Measurements from ENCODE around the gene UCN2.
A peak's percentile ranks its signal among the peaks of the same experiment; 100 is the strongest.
"Not testable (repeated sequence)": the region's sequence is repeated elsewhere in the genome, so short reads cannot be mapped to it uniquely, and the experiment has no call there.

UCN2 gene

DNA sequence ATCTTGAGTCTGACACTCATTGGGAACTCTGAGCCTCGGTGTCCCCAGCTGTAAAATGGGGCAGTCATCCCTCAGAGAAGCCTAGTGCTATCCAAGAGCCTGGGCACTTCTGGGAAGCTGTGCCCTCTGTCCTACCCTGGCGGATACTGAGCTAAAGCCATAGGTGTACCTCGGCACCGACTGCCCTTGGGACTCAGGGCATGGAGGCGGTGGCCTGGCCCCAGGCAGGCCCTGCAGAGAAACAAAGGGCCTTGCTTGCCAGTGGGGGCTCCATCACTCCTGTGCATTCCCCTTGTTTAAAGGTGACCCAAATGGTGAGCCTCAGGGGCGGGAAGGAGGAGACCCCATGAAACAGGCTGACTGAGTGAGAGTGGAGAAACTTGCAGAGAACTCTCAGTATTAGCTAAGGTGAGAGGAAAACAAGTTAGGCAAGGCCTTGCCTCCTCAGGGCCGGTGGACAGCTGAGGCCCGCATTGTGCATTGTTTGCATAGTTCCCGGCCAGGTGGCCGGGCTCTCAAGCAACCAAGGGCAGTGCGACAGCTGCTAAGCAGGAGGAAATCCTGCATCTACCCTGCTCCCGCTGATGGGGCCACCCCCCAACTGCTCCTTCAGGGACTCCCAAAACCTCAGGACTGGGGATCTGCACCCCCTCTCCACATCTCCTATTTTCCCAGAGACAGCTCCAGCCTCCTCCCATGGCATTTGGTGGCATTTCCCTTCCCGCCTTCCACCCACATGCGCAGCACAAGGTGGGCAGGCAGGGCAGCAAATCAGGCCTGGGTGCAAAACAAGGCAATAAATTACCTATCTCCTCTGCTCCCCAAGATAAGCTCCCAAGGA is 11.2 kb downstream of the UCN2 start:
- TF ChIP-seq CTCF (IDR thresholded peaks at IDR 0.05; ENCODE audit: poor library complexity, severe bottlenecking): no peak
- Histone ChIP-seq H3K4me3 (ENCODE audit: severe bottlenecking) (no peak overlapping the region), H3K27me3 (ENCODE audit: insufficient read depth, poor library complexity, severe bottlenecking) (no peaks in the 10 kb centered on the region), H3K27ac (ENCODE audit: poor library complexity, severe bottlenecking) (no peak overlapping the region), H3K36me3 (ENCODE audit: low read depth) (peaks cover 48% of the 10 kb centered on the region), H3K9me3 (ENCODE audit: severe bottlenecking) (no peaks in the 10 kb centered on the region), H3K4me1 (ENCODE audit: insufficient read depth, poor library complexity, severe bottlenecking) (no peaks in the 10 kb centered on the region)
- no peak for ATAC-seq (ENCODE audit: low read depth)
- no peak for DNase-seq (ENCODE audit: low spot score)

GRCh38 chr3:48551651-48552050 is 11.9 kb downstream of the UCN2 start:
- H3K36me3 ChIP-seq (ENCODE audit: low read depth): peaks cover 55% of the 10 kb centered on the region
- peak; percentile 9 for DNase-seq (ENCODE audit: low spot score)

DNA sequence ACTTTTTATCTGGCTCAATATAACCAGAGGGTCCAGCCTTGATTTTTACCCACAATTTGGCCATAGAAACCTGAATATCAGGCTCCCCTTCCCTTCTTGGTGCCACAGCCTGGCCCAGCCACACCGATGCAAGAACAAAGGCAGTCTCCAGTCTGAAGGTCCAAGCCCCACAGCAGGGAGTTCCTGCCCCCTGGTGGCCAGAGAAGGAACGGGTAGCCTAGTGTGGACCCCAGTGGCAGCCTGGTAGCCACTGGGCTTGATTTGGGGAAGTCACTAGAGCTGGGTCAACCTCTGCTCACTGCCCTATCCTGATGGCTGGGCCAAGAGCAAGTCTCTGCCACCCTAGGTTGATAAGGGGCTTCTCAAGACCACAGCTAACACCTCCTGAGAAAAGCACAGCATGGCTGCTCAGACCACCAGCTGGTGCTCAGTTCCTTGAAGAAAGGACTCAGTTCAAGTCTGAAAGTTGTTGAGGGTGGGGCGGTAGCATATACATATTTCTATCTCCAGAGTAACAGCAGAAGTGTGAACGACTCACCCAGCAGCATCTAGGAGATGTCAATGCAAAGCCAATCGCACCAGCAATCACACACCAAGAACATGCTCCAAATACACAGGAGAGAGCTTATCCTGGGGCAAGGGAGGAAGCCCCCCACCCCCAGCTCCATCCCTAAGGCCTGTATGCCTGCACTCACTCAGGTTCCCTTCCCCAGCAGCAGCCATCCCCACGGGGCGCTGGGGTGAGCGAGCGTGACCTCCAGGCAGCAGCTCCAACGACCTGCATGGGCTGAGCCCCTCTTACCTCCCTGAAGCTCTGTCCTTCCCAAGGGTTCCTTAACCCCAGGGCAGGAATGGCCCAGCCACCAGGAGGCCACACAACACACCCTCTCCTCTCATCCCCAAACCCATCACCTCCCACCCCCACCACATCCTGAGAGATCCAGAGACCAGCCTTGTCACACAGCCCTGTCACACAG is 14.6 kb downstream of the UCN2 start:
- H3K36me3 ChIP-seq (ENCODE audit: low read depth): peaks cover 72% of the 10 kb centered on the region
- ATAC-seq (ENCODE audit: low read depth): peak; percentile 77
- H3K27ac ChIP-seq (ENCODE audit: poor library complexity, severe bottlenecking): no peak overlapping the region

More at GRCh38 chr3:48551651-48552050, 11.9 kb downstream of the UCN2 start:
- not testable (repeated sequence) for H3K27me3 ChIP-seq (ENCODE audit: insufficient read depth, poor library complexity, severe bottlenecking); H3K27ac ChIP-seq (ENCODE audit: poor library complexity, severe bottlenecking); H3K4me3 ChIP-seq (ENCODE audit: severe bottlenecking); H3K9me3 ChIP-seq (ENCODE audit: severe bottlenecking); ATAC-seq (ENCODE audit: low read depth); H3K4me1 ChIP-seq (ENCODE audit: insufficient read depth, poor library complexity, severe bottlenecking)

DNA sequence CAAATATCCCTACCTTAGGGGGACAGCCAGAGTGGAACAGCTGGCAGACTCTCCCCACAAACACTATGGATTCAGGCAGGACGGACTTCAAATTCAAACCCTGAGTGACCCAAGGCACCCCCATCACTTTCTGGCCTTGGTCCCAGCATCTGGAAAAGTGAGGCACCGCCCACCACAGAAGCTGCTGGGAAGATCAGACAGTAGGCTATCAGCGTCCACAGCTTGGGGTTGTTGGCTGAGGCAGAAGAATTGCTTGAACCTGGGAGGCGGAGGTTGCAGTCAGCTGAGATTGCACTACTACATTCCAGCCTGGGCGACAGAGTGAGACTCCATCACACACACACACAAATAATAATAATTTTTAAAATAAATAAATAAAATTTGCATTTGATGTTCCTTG is 15.5 kb downstream of the UCN2 start:
- H3K36me3 ChIP-seq (ENCODE audit: low read depth): peaks cover 69% of the 10 kb centered on the region
- H3K4me1 ChIP-seq (ENCODE audit: insufficient read depth, poor library complexity, severe bottlenecking): no peaks in the 10 kb centered on the region

More for the DNA sequence above, 14.6 kb downstream of the UCN2 start:
- Histone ChIP-seq H3K4me3 (ENCODE audit: severe bottlenecking) (no peak overlapping the region), H3K4me1 (ENCODE audit: insufficient read depth, poor library complexity, severe bottlenecking) (no peaks in the 10 kb centered on the region), H3K9me3 (ENCODE audit: severe bottlenecking) (no peaks in the 10 kb centered on the region), H3K27me3 (ENCODE audit: insufficient read depth, poor library complexity, severe bottlenecking) (no peaks in the 10 kb centered on the region)
- peak; percentile 62 for DNase-seq (ENCODE audit: low spot score)
- peak; percentile 84 for TF ChIP-seq CTCF (IDR thresholded peaks at IDR 0.05; ENCODE audit: poor library complexity, severe bottlenecking)

More for the DNA sequence above, 15.5 kb downstream of the UCN2 start:
- Histone ChIP-seq H3K27ac (ENCODE audit: poor library complexity, severe bottlenecking) (no peak overlapping the region), H3K9me3 (ENCODE audit: severe bottlenecking) (no peaks in the 10 kb centered on the region), H3K27me3 (ENCODE audit: insufficient read depth, poor library complexity, severe bottlenecking) (no peaks in the 10 kb centered on the region), H3K4me3 (ENCODE audit: severe bottlenecking) (no peak overlapping the region)
- no peak for ATAC-seq (ENCODE audit: low read depth)
- no peak for DNase-seq (ENCODE audit: low spot score)
- TF ChIP-seq CTCF (IDR thresholded peaks at IDR 0.05; ENCODE audit: poor library complexity, severe bottlenecking): no peak
